Measurements from ENCODE around the gene SMARCE1.

DNA sequence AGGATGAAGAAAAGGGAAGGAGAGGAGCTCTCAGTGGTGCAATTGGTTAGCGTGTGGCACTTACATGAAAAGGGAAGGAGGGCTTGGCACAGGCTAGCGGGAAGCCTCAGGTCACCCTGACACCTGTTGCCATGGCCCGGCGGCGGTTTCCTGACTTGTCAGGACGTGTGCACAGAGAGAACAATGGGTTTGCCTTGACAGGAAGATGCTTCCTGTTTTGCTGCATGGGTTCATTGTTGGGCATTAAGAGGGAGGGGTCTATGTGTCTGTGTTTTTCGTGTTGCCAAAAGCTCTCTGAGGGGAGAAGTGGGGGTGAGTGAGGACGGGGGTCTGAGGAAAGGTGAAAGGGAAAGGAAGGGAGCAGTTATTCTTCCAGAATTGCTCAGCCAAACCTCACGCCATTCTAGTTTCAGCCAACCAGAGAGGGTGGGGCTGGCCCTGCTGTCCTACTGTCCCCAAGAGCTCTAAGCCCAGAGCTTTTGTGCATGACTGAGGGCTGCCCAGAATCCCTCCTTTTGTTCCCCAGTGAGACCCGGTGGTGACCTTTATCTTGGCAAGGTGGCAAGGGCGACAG is 65.2 kb downstream of the SMARCE1 start:
- TF ChIP-seq, protein P1, sequence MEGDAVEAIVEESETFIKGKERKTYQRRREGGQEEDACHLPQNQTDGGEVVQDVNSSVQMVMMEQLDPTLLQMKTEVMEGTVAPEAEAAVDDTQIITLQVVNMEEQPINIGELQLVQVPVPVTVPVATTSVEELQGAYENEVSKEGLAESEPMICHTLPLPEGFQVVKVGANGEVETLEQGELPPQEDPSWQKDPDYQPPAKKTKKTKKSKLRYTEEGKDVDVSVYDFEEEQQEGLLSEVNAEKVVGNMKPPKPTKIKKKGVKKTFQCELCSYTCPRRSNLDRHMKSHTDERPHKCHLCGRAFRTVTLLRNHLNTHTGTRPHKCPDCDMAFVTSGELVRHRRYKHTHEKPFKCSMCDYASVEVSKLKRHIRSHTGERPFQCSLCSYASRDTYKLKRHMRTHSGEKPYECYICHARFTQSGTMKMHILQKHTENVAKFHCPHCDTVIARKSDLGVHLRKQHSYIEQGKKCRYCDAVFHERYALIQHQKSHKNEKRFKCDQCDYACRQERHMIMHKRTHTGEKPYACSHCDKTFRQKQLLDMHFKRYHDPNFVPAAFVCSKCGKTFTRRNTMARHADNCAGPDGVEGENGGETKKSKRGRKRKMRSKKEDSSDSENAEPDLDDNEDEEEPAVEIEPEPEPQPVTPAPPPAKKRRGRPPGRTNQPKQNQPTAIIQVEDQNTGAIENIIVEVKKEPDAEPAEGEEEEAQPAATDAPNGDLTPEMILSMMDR (IDR thresholded peaks at IDR 0.05; ENCODE audit: low read length): no peak
- TF ChIP-seq EZH2 (IDR thresholded peaks at IDR 0.05; ENCODE audit: borderline replicate concordance, low read length): no peak

Measured in OCI-LY1 (cell line).